ENCODE measurements around the gene DNAJC7.
"Not testable (repeated sequence)": the region's sequence is repeated elsewhere in the genome, so short reads cannot be mapped to it uniquely, and the experiment has no call there.

DNAJC7 gene

GRCh38 chr17:41948762-41949460, 68.3 kb downstream of the DNAJC7 start:
- DNase-seq = no peak

- DNase-seq = no peak
Measured at GRCh38 chr17:41944943-41945342, 72.3 kb downstream of the DNAJC7 start.

GRCh38 chr17:41943492-41943891, 73.7 kb downstream of the DNAJC7 start:
- no peak for DNase-seq

GRCh38 chr17:41942626-41943373, 74.4 kb downstream of the DNAJC7 start:
- no peak for DNase-seq

GRCh38 chr17:41941168-41941567, 76.1 kb downstream of the DNAJC7 start:
- DNase-seq = no peak

GRCh38 chr17:41939693-41940090, 77.5 kb downstream of the DNAJC7 start:
- no peak for DNase-seq

- DNase-seq = peak; percentile 79
Measured at GRCh38 chr17:41939044-41939692, 78.1 kb downstream of the DNAJC7 start.

GRCh38 chr17:41937970-41938954, 79.0 kb downstream of the DNAJC7 start:
- peak; percentile 9 for DNase-seq

GRCh38 chr17:41935641-41936040, 81.6 kb downstream of the DNAJC7 start:
- no peak for DNase-seq

GRCh38 chr17:41932816-41933389, 84.3 kb downstream of the DNAJC7 start:
- DNase-seq = no peak

- DNase-seq = not testable (repeated sequence)
Measured at GRCh38 chr17:41931715-41932114, 85.5 kb downstream of the DNAJC7 start.

- DNase-seq = not testable (repeated sequence)
Measured at GRCh38 chr17:41930833-41931156, 86.4 kb downstream of the DNAJC7 start.

- peak; percentile 83 for DNase-seq
Measured at GRCh38 chr17:41930009-41930832, 87.0 kb downstream of the DNAJC7 start, which contains the start of gene ODAD4. Gene ODAD4, plus strand, starts transcription at chr17:41930617. Its CDS starts 107 bp downstream, at chr17:41930724.

GRCh38 chr17:41928693-41929251, 88.5 kb downstream of the DNAJC7 start:
- DNase-seq = no peak
